ENCODE measurements around the gene FLNC.

FLNC gene

DNA sequence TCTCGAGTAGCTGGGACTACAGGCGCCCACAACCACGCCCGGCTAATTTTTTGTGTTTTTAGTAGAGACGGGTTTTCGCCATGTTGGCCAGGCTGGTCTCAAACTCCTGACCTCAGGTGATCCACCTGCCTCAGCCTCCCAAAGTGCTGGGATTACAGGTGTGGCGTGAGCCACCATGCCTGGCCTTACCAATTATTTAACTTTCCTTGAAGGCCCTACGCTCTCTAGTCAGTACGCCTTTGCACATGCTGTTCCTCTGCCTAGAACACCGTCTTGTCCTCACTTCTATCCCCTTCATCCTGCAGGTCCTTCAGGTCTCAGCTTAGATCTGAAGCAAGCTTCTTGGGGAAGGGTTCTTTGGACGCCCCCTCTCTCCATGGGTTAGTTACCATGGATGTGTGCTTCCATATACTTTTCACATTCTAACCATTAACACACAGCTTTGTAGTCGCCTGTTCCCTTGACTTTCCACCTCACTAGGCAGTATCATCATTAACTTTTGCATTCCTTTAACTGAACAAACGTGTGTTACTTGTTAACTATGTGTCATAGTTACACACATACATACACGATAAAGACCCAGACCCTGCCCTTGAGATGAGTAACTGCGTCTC lies 31.9 kb downstream of the FLNC start:
- TF ChIP-seq, protein P1, sequence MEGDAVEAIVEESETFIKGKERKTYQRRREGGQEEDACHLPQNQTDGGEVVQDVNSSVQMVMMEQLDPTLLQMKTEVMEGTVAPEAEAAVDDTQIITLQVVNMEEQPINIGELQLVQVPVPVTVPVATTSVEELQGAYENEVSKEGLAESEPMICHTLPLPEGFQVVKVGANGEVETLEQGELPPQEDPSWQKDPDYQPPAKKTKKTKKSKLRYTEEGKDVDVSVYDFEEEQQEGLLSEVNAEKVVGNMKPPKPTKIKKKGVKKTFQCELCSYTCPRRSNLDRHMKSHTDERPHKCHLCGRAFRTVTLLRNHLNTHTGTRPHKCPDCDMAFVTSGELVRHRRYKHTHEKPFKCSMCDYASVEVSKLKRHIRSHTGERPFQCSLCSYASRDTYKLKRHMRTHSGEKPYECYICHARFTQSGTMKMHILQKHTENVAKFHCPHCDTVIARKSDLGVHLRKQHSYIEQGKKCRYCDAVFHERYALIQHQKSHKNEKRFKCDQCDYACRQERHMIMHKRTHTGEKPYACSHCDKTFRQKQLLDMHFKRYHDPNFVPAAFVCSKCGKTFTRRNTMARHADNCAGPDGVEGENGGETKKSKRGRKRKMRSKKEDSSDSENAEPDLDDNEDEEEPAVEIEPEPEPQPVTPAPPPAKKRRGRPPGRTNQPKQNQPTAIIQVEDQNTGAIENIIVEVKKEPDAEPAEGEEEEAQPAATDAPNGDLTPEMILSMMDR (IDR thresholded peaks at IDR 0.05; ENCODE audit: extremely low read depth, missing control alignments): no peak
- no peak for DNase-seq (ENCODE audit: low spot score)

DNA sequence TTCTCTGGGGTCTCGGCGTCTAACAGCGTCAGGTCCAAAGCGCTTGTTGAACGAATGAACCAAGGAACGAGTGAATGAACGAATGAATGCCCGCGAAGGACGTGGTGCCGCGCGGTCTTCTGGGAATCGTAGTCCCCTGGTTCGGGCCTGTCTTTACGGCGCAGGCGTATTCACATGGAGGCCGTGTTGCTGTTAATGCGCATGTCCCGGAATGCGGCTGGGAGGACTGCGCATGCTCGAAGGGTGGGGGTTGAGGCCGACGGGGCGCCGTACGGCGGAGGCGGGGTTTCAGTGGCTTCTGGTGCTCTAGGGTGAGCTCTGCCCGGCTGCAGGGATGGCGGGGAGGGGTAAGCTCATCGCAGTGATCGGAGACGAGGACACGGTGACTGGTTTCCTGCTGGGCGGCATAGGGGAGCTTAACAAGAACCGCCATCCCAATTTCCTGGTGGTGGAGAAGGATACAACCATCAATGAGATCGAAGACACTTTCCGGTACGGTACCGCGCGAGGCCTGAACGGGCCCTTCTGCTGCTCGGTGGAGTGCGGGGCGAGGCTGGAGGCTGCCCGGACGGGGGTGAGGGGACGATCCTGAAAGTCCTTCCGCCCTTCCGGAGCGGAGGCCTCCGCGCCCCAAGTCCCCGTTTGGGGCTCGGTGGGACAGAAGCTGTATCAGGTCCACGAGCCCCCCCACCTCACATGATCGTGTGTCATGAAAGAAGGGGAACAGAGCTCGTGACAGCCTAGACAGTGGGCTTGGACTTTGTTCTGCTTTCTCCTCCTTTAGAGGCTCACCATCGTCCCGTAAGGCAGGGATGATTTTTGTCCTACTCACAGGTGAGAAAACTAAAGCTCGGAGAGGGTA lies 32.6 kb downstream of the FLNC start, which contains the start of gene ATP6V1F:
Gene ATP6V1F, plus strand, starts transcription at position 286 of the 862 bp plus-strand sequence. Its CDS starts 49 bp downstream, at position 335.
- DNase-seq (ENCODE audit: low spot score): peak; percentile 99
- TF ChIP-seq, protein P1 (IDR thresholded peaks at IDR 0.05; ENCODE audit: extremely low read depth, missing control alignments): no peak

DNA sequence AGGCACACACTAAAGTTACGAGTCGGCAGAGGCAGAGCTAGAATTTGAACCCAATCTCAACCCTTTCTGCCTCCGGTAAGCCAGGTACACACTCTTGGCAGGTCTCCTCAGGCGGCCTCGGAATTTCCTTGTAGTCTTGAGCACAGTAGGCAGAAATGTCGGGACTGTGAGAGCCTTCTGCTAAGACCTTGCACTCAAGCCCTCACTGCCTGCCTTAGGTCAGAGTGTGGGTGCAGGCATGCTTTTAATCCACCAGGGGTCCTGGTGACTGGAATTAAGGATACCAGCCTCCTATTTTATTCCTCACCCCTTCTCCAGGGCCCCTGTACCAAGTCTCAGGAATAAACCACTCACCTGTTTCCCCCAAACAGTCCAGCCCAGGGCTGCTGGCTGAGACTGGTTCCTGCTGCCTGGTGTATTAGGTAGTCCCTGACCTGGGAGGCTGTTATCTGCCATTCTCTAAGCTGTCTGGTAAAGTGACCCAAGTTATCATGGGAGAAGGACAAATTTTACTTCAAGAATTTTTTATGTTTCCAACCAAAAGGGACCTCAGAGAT lies 33.3 kb downstream of the FLNC start:
- peak; percentile 80 for DNase-seq (ENCODE audit: low spot score)
- TF ChIP-seq, protein P1 (IDR thresholded peaks at IDR 0.05; ENCODE audit: extremely low read depth, missing control alignments): peak; percentile 33

DNA sequence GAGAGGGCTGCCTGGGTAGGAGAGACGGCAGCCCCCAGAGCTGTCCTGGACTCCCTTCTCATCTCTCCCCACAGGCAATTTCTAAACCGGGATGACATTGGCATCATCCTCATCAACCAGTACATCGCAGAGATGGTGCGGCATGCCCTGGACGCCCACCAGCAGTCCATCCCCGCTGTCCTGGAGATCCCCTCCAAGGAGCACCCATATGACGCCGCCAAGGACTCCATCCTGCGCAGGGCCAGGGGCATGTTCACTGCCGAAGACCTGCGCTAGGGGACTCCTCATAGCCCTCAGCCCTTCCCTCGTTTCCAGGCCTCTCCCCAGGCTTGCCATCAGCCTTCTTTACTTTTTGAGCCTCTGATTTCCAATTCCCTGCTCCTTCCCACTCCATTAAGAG lies 35.1 kb downstream of the FLNC start:
- TF ChIP-seq, protein P1 (IDR thresholded peaks at IDR 0.05; ENCODE audit: extremely low read depth, missing control alignments): no peak
- no peak for DNase-seq (ENCODE audit: low spot score)

DNA sequence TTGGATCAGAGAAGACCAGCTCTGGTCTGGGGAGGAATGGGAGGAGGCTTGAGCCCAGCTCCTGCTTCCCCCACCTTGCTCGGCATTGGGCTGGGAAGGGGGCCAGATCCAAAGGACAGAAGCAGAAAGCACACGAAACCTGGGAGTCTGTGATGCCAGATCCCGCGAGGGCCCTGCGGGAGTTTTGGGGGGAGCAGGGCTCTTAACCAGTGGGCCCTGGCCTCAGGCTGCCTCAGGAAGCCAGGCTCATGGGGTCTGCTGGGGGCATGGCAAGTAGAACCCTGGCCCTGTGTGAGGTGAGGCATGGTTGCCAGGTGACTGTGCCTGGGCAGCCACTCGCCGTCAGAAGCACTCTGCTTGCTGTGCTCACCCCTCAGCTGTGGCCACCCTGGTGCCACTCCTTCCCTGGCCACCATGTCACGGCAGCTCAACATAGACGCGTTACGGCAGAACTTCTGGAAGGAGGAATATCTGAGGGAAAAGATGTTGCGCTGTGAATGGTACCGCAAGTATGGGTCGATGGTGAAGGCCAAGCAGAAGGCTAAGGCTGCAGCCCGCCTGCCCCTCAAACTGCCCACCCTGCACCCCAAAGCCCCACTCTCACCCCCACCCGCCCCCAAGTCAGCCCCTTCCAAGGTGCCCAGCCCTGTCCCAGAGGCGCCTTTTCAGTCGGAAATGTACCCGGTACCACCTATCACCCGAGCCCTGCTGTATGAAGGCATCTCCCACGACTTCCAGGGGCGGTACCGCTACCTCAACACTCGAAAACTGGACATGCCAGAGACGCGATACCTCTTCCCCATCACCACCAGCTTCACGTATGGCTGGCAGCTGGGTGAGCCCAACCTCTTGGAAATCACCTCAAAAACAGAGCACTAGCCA lies 36.0 kb downstream of the FLNC start:
- TF ChIP-seq, protein P1 (IDR thresholded peaks at IDR 0.05; ENCODE audit: extremely low read depth, missing control alignments): no peak
- no peak for DNase-seq (ENCODE audit: low spot score)

DNA sequence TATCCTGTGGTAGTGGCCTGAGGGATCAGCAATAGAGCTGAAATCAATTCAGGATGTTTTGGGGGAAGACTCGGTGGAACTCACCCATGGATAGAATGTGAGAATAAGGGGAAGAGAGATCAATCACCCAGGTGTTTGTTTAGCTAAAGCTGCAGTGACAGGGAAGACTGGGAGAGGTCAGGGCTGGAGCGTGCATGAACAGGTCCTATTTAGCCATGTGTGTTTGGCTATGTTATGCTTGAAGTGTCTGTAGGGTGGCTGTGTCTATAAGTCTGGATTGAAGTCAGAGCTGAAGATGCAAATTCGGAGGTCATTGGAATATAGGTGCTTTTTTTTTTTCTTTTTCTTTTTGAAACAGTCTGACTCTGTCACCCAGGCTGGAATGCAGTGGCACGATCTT lies 37.0 kb downstream of the FLNC start:
- TF ChIP-seq, protein P1 (IDR thresholded peaks at IDR 0.05; ENCODE audit: extremely low read depth, missing control alignments): no peak
- DNase-seq (ENCODE audit: low spot score): no peak
